Esophagus squamous epithelium (tissue), 5 donors: ENCODE data around the gene LCE2A. TPM values are rescaled to one million over a fixed set of nuclear protein-coding genes. Genes with fewer than 3 reads are reported as not detected.
"Not testable (repeated sequence)": the region's sequence is repeated elsewhere in the genome, so short reads cannot be mapped to it uniquely, and the experiment has no call there.

ENCODE experiments used
- DNase-seq: peaks from one replicate; lab custom pipeline; 2025; lab: John Stamatoyannopoulos, UW
- H3K27ac ChIP-seq, 4 donors: fragments of 200-600 bp; sonication (generic); one replicate each; pipeline ENCODE4 v1.5.1; 2016 to 2019; ENCODE audit warnings: mild to moderate bottlenecking in 1 of 4
- H3K27me3 ChIP-seq, 4 donors: fragments of 200-600 bp; sonication (generic); 1 replicate in 3 of 4; 2 replicates in 1 of 4; pipeline versions ENCODE4 v1.5.1 to v1.6.0; 2017 to 2021; ENCODE audit warnings: antibody characterized with exemption in 1 of 4
- H3K36me3 ChIP-seq, 3 donors: fragments of 200-600 bp; sonication (generic); one replicate each; pipeline ENCODE4 v1.5.1; 2016 to 2019
- H3K4me1 ChIP-seq, 3 donors: fragments of 200-600 bp; sonication (generic); one replicate each; pipeline ENCODE4 v1.5.1; 2017 to 2019
- H3K4me3 ChIP-seq, 4 donors: fragments of 200-600 bp; sonication (generic); 1 replicate in 3 of 4; 2 replicates in 1 of 4; pipeline ENCODE4 v1.5.1; 2016 to 2019; ENCODE audit warnings: mild to moderate bottlenecking in 2 of 4, moderate library complexity in 1 of 4
- H3K9me3 ChIP-seq, 3 donors: fragments of 200-600 bp; sonication (generic); one replicate each; pipeline ENCODE4 v1.5.1; 2016 to 2019
- CTCF ChIP-seq, 6 experiments: fragments of 450-650 bp in 4 of 6; fragments of 200-600 bp in 2 of 6; sonication (generic) in 2 of 6; IDR thresholded peaks; one replicate each; pipeline ENCODE4 v1.5.1; 2016 to 2019; ENCODE audit warnings: antibody characterized with exemption in 6 of 6, mild to moderate bottlenecking in 4 of 6, moderate library complexity in 4 of 6
- POLR2A ChIP-seq, 4 donors: fragments of 450-650 bp; IDR thresholded peaks; one replicate each; pipeline ENCODE4 v1.6.1; 2017; ENCODE audit warnings: antibody characterized with exemption in 4 of 4, mild to moderate bottlenecking in 4 of 4, moderate library complexity in 3 of 4
- WGBS, 2 donors: methylation state at CpG; one replicate each; pipeline ENCODE4 v1.1.5; 2018; 5-methylcytosine and 5-hydroxymethylcytosine counted together
- intact Hi-C: fragments of 100-400 bp; cut with DNase I; formaldehyde crosslinking; loops from one replicate; pipeline ENCODE4 v1.15.0; 2022
- total RNA-seq, 4 donors: library from RNA; depleted of rRNA; stranded (reverse); fragments of >200 nt; gene quantifications; one replicate each; pipeline ENCODE4 v1.1.0, GENCODE V29; 2016
- donor health status: DM: yes; HTN: yes; CAD: no.

The LCE2A gene
- total RNA-seq, 4 donors from 2014 or later: not detected

- Histone ChIP-seq H3K36me3 (no peaks in the 10 kb centered on the region), H3K27ac (no peak within 1 kb of the TSS), H3K4me3 (no peak within 1 kb of the TSS), H3K9me3 (no peaks in the 10 kb centered on the region), H3K27me3 (peaks cover 0 to 21% (median 0%) of the 10 kb centered on the region in 4 donors), H3K4me1 (no peaks in the 10 kb centered on the region)
- TF ChIP-seq CTCF (IDR thresholded peaks at IDR 0.05) (no peak), POLR2A (IDR thresholded peaks at IDR 0.05) (no peak)
- intact Hi-C loops: no loop called here
- 67 to 80% methylated on average over 1 to 2 of the region's 3 CpGs for WGBS, 2 donors
- no peak for DNase-seq
Measured at GRCh38 chr1:152663098-152663497, 35.0 kb upstream of the LCE2A start, which contains the start of gene LCE2D. Gene LCE2D, plus strand, starts transcription at chr1:152663380. Its CDS starts 726 bp downstream, at chr1:152664106.

- DNase-seq, intact Hi-C loops, H3K9me3 ChIP-seq, H3K4me3 ChIP-seq, H3K4me1 ChIP-seq, H3K36me3 ChIP-seq, H3K27ac ChIP-seq: not testable (repeated sequence)
- 89 to 94% methylated on average over 1 of the region's 1 CpG for WGBS, 2 donors
- H3K27me3 ChIP-seq: peaks cover 0 to 21% (median 0%) of the 10 kb centered on the region in 4 donors
Measured at GRCh38 chr1:152666171-152666570, 32.0 kb upstream of the LCE2A start.

- no peak overlapping the region for H3K4me3 ChIP-seq
- no peak for TF ChIP-seq POLR2A (IDR thresholded peaks at IDR 0.05)
- no peak for TF ChIP-seq CTCF (IDR thresholded peaks at IDR 0.05)
- intact Hi-C loops: no loop called here
- no peaks in the 10 kb centered on the region for H3K9me3 ChIP-seq
- H3K27ac ChIP-seq: no peak overlapping the region
- WGBS, 2 donors: 81 to 94% methylated on average over 3 to 5 of the region's 5 CpGs
- no peak for DNase-seq
- H3K27me3 ChIP-seq: peaks cover 0 to 21% (median 0%) of the 10 kb centered on the region in 4 donors
- H3K36me3 ChIP-seq: no peaks in the 10 kb centered on the region
- H3K4me1 ChIP-seq: no peaks in the 10 kb centered on the region
Measured at GRCh38 chr1:152667648-152668047, 30.5 kb upstream of the LCE2A start.

GRCh38 chr1:152673016-152673415 is 25.1 kb upstream of the LCE2A start:
- Histone ChIP-seq H3K27ac (no peak overlapping the region), H3K4me3 (no peak overlapping the region), H3K27me3 (peaks cover 0 to 9% (median 0%) of the 10 kb centered on the region in 4 donors), H3K36me3 (no peaks in the 10 kb centered on the region), H3K9me3 (no peaks in the 10 kb centered on the region), H3K4me1 (no peaks in the 10 kb centered on the region)
- no peak for TF ChIP-seq CTCF (IDR thresholded peaks at IDR 0.05)
- TF ChIP-seq POLR2A (IDR thresholded peaks at IDR 0.05): no peak
- intact Hi-C loops: no loop called here
- DNase-seq: no peak
- WGBS, 2 donors: 18 to 22% methylated on average over 2 of the region's 2 CpGs

GRCh38 chr1:152674983-152675382 is 23.2 kb upstream of the LCE2A start, which contains the start of gene LCE2C:
Gene LCE2C, plus strand, starts transcription at chr1:152675279. Its CDS starts 737 bp downstream, at chr1:152676016.
- intact Hi-C loops, H3K4me3 ChIP-seq, DNase-seq, H3K36me3 ChIP-seq, H3K9me3 ChIP-seq, H3K4me1 ChIP-seq, H3K27ac ChIP-seq: not testable (repeated sequence)
- no CpG with 5 or more reads among the region's 3 CpGs for WGBS, 2 donors
- H3K27me3 ChIP-seq: peaks cover 0 to 24% (median 0%) of the 10 kb centered on the region in 4 donors

- DNase-seq: no peak
- WGBS, 2 donors: 67 to 88% methylated on average over 1 to 6 of the region's 6 CpGs
- intact Hi-C loops: no loop called here
Measured at GRCh38 chr1:152679459-152679858, 18.7 kb upstream of the LCE2A start.

More at GRCh38 chr1:152679459-152679858, 18.7 kb upstream of the LCE2A start:
- no peak for TF ChIP-seq CTCF (IDR thresholded peaks at IDR 0.05)
- TF ChIP-seq POLR2A (IDR thresholded peaks at IDR 0.05): no peak
- H3K9me3 ChIP-seq: no peaks in the 10 kb centered on the region
- no peaks in the 10 kb centered on the region for H3K36me3 ChIP-seq
- H3K4me3 ChIP-seq: no peak overlapping the region
- no peaks in the 10 kb centered on the region for H3K4me1 ChIP-seq
- H3K27me3 ChIP-seq: peaks cover 0 to 24% (median 0%) of the 10 kb centered on the region in 4 donors
- H3K27ac ChIP-seq: no peak overlapping the region
